GM11168 (cell line): ENCODE results near the gene RGS14.

Experiments
- in situ Hi-C: fragments of 300-500 bp; cut with MboI; formaldehyde crosslinking; loops from one replicate; pipeline ENCODE4 v1.12.0; 2022; ENCODE audit warnings: low sequenced_read_pairs; ENCODE audit not compliant: unreplicated experiment

RGS14 gene

GRCh38 chr5:177343777-177344176, 13.9 kb upstream of the RGS14 start:
- in situ Hi-C loops: no loop called here

DNA sequence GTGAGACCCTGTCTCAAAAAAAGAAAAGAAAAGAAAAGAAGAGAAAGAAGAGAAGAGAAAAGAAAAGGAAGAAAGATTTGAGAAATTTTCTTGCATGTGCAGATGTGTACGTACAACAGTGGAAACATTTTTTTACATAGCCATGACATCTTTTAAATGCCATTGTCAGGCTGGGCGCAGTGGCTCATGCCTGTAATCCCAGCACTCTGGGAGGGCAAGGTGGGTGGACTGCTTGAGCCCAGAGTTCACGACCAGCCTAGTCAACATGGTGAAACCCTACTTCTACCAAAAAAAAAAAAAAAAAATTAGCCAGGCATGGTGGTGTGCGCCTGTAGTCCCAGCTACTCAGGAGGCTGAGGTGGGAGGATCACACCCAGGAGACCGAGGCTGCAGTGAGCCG, 12.8 kb upstream of the RGS14 start:
- in situ Hi-C loops: no loop called here

GRCh38 chr5:177346820-177347219, 10.9 kb upstream of the RGS14 start:
- in situ Hi-C loops: no loop called here

DNA sequence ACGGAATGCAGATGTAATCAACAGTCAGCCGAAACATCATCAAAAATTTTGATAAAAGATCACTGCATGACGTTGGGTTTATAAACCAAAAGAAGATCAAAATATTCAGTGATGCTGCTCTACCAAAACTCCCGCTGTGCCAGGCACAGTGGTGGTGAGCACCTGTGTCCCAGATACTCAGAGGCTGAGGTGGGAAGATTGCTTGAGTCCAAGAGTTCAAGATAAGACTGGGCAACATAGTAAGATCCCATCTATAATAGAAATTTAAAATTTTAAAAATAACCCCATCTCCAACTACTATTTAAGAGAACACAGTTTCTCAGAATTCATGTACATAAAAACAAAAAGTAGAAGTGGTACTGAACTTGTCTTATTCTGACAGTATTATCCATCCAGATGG, 10.0 kb upstream of the RGS14 start:
- in situ Hi-C loops: no loop called here

GRCh38 chr5:177349362-177349647, 8.4 kb upstream of the RGS14 start:
- in situ Hi-C loops: no loop called here

DNA sequence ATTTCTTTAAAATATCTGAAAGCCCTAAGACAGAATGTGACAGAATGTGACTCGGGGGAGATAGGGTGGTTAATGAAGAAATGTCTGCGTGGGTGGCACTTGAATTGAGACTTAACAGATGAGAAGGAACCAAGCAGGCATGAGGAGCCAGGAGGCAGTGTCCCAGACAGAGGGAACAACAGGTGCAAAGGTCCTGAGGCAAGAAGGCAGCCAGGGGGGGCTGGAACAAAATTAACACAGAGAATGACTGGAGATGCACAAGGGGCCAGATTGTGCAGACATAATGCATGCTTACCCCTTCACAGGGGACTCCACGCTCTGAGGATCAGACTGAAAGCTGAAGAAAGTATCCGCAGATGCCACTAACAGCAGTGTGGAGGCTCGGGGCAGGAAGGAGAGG, 8.0 kb upstream of the RGS14 start:
- in situ Hi-C loops: no loop called here

DNA sequence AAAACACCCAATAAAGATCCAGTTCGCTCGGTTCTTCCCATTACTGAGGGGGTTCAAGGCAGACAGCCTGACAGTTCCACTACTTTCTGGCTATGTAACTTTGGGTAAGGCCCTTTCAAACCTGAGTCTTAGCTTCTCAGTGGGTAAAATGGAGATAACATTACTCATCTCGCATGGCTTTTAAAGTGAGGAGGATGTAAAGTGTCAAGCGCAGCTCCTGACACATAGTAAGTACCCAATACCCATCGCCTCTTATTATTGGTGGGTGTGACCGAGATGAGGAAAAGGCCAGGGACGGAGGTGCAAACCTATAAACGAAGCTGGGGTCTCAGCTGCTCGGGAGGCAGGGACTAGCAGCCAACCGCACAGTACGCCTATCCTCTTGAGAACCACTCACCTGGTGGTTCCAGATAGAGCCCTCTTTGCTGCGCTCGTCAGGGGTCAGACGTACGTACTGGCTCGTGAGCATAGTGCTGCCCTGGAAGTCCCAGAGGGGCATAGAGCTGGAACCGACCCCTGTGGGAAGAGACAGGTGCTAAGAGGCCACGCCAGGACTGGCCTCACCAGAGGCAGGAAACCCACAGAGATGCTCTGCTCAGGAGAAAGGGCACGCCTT, 6.8 kb upstream of the RGS14 start:
- in situ Hi-C loops: no loop called here

GRCh38 chr5:177351392-177352329, 6.1 kb upstream of the RGS14 start, which contains the start of gene LMAN2:
TSS of gene LMAN2 (minus strand) at chr5:177351668. CDS start at chr5:177351647, 21 bp downstream.
- in situ Hi-C loops: no loop called here

- in situ Hi-C loops: no loop called here
Measured at GRCh38 chr5:177353093-177353492, 4.6 kb upstream of the RGS14 start.

DNA sequence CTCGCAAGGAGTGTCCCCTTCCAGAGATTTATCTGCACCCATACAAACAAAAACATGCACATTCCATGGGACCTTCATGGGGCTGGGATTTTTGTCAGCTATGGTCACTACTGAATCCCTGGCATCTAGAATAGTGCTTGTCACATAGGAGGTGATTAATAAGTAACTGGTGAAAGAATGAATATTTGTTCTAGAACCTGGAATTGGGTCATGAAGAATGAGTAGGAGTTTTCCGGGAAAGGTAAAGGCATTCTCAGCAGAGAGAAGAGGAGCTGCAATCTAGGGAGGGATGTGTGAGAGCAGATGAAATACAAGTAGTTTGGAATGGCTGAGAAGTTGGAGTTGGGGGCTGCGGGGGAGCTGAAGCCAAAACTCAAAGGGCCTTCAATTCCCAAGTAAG, 3.5 kb upstream of the RGS14 start:
- in situ Hi-C loops: no loop called here

- in situ Hi-C loops: no loop called here
Measured at GRCh38 chr5:177354711-177355110, 3.0 kb upstream of the RGS14 start.

- in situ Hi-C loops: no loop called here
Measured at GRCh38 chr5:177355162-177355867, 2.4 kb upstream of the RGS14 start.

- in situ Hi-C loops: no loop called here
Measured at GRCh38 chr5:177355868-177356168, 1.9 kb upstream of the RGS14 start.

GRCh38 chr5:177356746-177357145, 978 bp upstream of the RGS14 start:
- in situ Hi-C loops: no loop called here

DNA sequence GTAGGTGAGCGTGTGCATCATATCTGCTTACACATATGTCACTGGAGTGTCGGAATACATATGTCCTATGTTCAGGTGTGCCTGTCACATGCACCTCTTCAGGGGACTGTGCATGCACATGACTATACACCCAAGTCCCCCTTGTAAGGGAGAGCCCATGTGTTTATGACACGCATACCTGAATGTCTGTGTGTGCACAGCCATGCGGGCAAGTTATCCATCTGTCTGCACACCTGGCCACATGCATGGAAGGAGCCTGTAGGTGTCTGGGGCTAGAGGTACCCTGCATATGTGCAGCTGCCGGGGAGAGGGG, 622 bp upstream of the RGS14 start:
- in situ Hi-C loops: no loop called here

DNA sequence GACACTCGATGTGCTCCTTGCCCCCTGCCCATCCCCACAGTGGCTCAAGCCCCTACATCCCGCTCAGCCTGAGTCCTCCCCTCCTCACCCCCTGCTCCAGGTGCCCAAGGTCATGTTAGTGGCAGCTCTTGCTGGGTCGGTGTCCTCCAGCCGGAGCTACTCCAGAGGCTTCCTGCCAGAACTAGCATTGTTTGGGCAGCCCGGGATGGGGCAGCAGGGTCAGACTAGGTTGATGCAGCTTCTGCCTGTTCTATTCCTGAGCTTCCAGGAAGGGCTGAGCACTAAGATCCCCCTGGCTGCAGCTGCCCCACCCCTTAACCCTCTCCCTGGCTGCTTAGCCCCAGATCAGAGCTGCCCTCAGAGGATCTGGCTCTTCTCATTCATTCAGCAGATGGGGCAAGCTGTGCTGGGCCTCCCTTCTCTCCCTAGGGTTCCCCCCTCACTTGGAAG, 671 bp downstream of the RGS14 start:
- in situ Hi-C loops: no loop called here

DNA sequence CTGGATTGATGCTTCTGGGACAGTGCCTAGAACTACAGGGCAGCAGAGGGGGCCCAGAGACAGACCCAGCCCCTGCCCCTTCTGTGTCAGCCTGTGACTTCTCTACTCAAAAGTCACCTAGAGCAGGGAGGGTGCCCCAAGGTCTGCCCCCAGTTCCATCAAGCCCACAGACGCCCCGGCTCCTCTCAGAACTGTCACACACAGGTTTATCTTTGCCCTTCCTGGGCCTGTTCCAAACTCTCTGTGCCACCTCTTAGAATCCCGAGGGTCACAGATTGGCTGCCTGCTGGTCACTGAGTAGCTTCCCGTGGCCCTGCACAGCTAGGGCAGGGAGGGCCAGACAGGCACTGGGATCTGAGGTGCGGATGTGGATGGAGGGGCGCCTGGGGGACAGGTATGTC, 1.7 kb downstream of the RGS14 start:
- in situ Hi-C loops: no loop called here

GRCh38 chr5:177359860-177360259, 2.1 kb downstream of the RGS14 start:
- in situ Hi-C loops: loop anchor here (10.0 kb wide), 1 partner anchor 45 kb away; the partner anchor contains the start of gene MXD3

DNA sequence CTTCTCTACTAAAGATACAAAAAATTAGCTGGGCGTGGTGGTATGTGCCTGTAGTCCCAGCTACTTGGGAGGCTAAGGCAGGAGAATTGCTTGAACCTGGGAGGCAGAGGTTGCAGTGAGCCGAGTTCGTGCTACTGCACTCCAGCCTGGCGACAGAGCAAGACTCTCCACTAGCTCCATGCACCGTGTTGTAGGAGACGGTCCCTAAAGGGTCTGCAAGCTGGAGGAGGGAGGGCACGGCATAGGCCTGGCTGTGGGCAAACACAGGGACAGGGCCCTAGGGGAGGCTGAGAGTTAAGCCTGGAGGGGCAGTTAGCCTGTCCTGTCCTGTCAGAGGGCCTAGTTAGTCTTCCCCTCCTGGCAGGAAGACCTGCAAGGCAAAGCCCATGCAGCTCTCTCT, 3.0 kb downstream of the RGS14 start:
- in situ Hi-C loops: loop anchor here (10.0 kb wide), 1 partner anchor 46 kb away; the partner anchor contains the start of gene MXD3

DNA sequence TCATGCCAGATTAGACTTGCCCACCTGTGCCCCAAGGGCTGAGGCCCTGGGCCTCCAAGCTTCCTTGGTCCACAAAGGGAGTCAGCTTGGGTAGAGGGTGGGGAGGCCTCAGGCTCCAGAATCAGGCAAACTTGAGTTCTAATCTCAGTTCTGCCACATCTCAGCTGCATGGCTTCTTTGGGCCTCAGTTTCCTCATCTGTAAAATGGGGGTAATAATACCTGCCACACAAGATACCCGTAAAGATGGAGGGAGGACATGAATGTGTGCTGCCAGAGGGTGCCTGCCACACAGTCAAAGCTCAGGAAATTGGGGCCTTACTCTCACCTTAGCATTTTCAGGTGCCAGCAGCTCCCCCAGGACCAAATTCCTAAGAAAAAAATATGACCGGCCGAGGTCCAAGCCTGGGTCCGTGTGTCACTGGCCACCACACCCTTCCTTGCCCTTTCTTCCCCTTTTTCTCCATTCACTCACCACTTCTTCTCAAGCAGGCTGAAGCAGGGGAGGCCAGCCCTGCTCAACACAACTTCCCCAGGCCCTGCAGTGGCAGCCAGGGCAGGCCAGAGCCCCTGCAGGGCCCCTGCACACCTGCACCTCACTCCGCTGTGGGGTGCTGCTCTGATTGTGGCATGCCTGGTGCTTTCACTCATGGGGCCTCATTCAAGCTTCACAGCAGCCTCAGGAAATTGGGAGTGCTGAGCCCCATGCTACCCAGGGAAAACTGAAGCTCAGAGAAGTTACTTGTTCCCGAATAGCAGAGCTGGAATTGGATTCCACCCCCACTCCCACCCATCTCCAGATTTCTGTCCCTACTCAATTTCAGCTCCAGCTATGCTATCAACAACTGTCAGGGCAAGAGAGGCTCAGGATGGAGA, 3.9 kb downstream of the RGS14 start:
- in situ Hi-C loops: loop anchor here (10.0 kb wide), 1 partner anchor 47 kb away; the partner anchor contains the start of gene MXD3
